Stimulated activated effector memory CD8-positive, alpha-beta T cell treated with anti-CD3 and anti-CD28 coated beads, Interleukin-12 subunit alpha, Interleukin-12 subunit beta, amount 100 ng/mL, for 72 hours (primary cell): Measurements from ENCODE around the gene SNRNP48.

Source experiments
- ATAC-seq: fragments of 150-1000 bp; cut with Tn5 transposase; 2 replicates; pipeline ENCODE4 v1.10.0; 2021
- DNase-seq, 2 donors: peaks; one replicate each; pipeline ENCODE4 v3.0.0; 2021 to 2022; ENCODE audit warnings: low spot score in 2 of 2
- H3K27ac Mint-ChIP-seq: one replicate; pipeline ENCODE4 v1.8.0; 2022; ENCODE audit warnings: mild to moderate bottlenecking, mixed read lengths
- H3K36me3 Mint-ChIP-seq: one replicate; pipeline ENCODE4 v1.8.0; 2022; ENCODE audit warnings: mild to moderate bottlenecking, mixed read lengths
- H3K4me1 Mint-ChIP-seq: one replicate; pipeline ENCODE4 v1.8.0; 2022; ENCODE audit warnings: mixed read lengths
- H3K4me3 Mint-ChIP-seq: one replicate; pipeline ENCODE4 v1.8.0; 2022; ENCODE audit warnings: mild to moderate bottlenecking, mixed read lengths
- H3K9me3 Mint-ChIP-seq: one replicate; pipeline ENCODE4 v1.8.0; 2022; ENCODE audit warnings: mixed read lengths

SNRNP48 gene

GRCh38 chr6:7554533-7555275, 35.3 kb upstream of the SNRNP48 start:
- DNase-seq: no peak
- H3K36me3 Mint-ChIP-seq: no peaks in the 10 kb centered on the region
- H3K9me3 Mint-ChIP-seq: no peaks in the 10 kb centered on the region
- ATAC-seq: no peak
- H3K4me1 Mint-ChIP-seq: no peaks in the 10 kb centered on the region
- no peak overlapping the region for H3K27ac Mint-ChIP-seq
- H3K4me3 Mint-ChIP-seq: no peak overlapping the region

DNA sequence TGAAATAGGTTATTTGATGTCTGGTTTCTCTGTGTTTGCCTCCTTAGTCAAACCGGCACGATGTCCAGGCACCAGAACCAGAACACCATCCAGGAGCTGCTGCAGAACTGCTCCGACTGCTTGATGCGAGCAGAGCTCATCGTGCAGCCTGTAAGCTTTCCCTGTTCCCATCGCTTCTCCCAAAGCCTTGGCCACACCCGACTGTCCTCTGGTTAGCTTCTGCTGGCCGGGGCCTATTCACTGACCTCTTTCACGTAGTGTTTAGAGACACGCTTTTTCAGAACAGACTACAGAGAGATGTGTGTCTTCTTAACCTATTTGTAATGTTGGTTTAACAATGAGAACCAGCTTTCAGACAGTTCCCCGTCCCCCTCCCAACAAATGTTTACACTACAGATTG, 34.3 kb upstream of the SNRNP48 start:
- no peak overlapping the region for H3K27ac Mint-ChIP-seq

DNA sequence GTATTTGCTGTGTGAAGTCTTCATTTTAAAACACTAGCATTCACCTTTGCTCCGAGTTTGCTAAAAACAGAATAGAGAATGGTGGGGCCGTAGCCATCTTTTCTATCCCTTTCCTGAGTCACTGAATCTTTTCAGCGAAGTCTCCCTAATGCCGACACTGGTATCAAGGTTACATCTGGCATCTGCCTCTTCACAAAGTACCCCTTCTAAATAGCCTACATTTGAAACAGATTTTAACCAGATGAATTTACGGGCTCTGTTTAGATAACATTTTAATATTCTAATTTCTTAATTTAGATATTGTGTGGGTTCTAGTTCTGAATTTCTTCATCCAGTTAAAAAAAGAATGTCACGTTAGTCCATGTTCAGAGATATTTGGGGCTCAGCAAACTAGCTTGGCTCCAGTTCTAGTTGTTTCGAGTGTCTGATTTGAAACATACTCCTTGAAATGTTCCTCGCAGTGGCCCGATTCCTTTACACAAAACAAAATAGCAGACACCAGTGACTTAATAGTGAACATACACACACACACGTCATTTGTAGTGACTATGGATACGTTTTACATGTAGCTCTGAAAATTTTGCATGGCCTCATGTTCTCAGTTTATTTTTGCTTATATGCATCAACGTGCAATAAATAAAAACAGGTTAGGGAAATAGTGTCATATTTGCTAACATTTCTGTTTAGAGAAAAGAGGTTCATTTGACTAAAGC, 33.4 kb upstream of the SNRNP48 start:
- ATAC-seq (no peak), DNase-seq (no peak)
- H3K4me1 Mint-ChIP-seq: no peaks in the 10 kb centered on the region
- no peak overlapping the region for H3K27ac Mint-ChIP-seq
- H3K9me3 Mint-ChIP-seq: no peaks in the 10 kb centered on the region
- H3K36me3 Mint-ChIP-seq: no peaks in the 10 kb centered on the region
- H3K4me3 Mint-ChIP-seq: no peak overlapping the region

More for the DNA sequence above, 34.3 kb upstream of the SNRNP48 start:
- no peak for ATAC-seq
- DNase-seq: no peak
- Mint-ChIP-seq H3K4me1 (no peaks in the 10 kb centered on the region), H3K4me3 (no peak overlapping the region), H3K9me3 (no peaks in the 10 kb centered on the region), H3K36me3 (no peaks in the 10 kb centered on the region)

- Mint-ChIP-seq H3K9me3 (no peaks in the 10 kb centered on the region), H3K4me3 (no peak overlapping the region), H3K36me3 (no peaks in the 10 kb centered on the region), H3K27ac (no peak overlapping the region), H3K4me1 (no peaks in the 10 kb centered on the region)
- no peak for DNase-seq
- no peak for ATAC-seq
Observed at GRCh38 chr6:7557652-7558051, 32.3 kb upstream of the SNRNP48 start.

- Mint-ChIP-seq H3K9me3 (no peaks in the 10 kb centered on the region), H3K4me1 (no peaks in the 10 kb centered on the region), H3K36me3 (no peaks in the 10 kb centered on the region), H3K4me3 (no peak overlapping the region), H3K27ac (no peak overlapping the region)
- ATAC-seq (no peak), DNase-seq (no peak)
Observed at GRCh38 chr6:7558781-7559180, 31.2 kb upstream of the SNRNP48 start.

- no peak overlapping the region for H3K4me3 Mint-ChIP-seq
- no peak overlapping the region for H3K27ac Mint-ChIP-seq
- ATAC-seq (no peak), DNase-seq (no peak)
- no peaks in the 10 kb centered on the region for H3K9me3 Mint-ChIP-seq
- no peaks in the 10 kb centered on the region for H3K4me1 Mint-ChIP-seq
- H3K36me3 Mint-ChIP-seq: no peaks in the 10 kb centered on the region
Observed at GRCh38 chr6:7559196-7559595, 30.8 kb upstream of the SNRNP48 start.

- Mint-ChIP-seq H3K36me3 (no peaks in the 10 kb centered on the region), H3K9me3 (no peaks in the 10 kb centered on the region), H3K4me1 (no peaks in the 10 kb centered on the region), H3K27ac (no peak overlapping the region), H3K4me3 (no peak overlapping the region)
- DNase-seq: no peak
- peak; percentile 44 for ATAC-seq
Observed at GRCh38 chr6:7559651-7560385, 30.2 kb upstream of the SNRNP48 start.

- Mint-ChIP-seq H3K4me3 (no peak overlapping the region), H3K9me3 (no peaks in the 10 kb centered on the region), H3K4me1 (no peaks in the 10 kb centered on the region), H3K27ac (no peak overlapping the region), H3K36me3 (no peaks in the 10 kb centered on the region)
- DNase-seq (no peak), ATAC-seq (no peak)
Observed at GRCh38 chr6:7561153-7561964, 28.6 kb upstream of the SNRNP48 start.

DNA sequence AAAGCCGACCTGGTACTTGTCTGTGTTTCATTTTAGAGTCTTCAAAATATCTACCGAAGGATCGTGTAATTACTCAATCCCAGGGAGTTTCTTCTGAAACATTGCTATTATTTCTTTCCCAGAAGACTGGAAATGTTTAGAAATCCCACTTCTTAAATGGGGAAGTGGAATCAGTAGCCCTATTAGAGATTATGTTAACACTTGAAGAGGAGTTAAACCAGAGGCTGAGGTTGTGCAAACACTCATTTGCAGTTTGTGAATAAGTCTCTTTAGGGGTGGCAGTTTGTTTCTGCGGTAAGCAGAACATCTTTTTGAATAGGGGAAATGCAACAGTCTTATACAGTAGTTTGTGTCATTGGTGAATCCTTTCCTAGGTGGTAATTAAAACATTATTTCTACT, 27.2 kb upstream of the SNRNP48 start:
- no peaks in the 10 kb centered on the region for H3K36me3 Mint-ChIP-seq
- H3K4me3 Mint-ChIP-seq: no peak overlapping the region
- no peaks in the 10 kb centered on the region for H3K4me1 Mint-ChIP-seq
- H3K9me3 Mint-ChIP-seq: no peaks in the 10 kb centered on the region
- no peak overlapping the region for H3K27ac Mint-ChIP-seq
- no peak for DNase-seq
- ATAC-seq: no peak

GRCh38 chr6:7566107-7566506, 23.9 kb upstream of the SNRNP48 start:
- no peak for ATAC-seq
- DNase-seq: no peak
- Mint-ChIP-seq H3K27ac (no peak overlapping the region), H3K36me3 (no peaks in the 10 kb centered on the region), H3K9me3 (no peaks in the 10 kb centered on the region), H3K4me3 (no peak overlapping the region), H3K4me1 (no peaks in the 10 kb centered on the region)

DNA sequence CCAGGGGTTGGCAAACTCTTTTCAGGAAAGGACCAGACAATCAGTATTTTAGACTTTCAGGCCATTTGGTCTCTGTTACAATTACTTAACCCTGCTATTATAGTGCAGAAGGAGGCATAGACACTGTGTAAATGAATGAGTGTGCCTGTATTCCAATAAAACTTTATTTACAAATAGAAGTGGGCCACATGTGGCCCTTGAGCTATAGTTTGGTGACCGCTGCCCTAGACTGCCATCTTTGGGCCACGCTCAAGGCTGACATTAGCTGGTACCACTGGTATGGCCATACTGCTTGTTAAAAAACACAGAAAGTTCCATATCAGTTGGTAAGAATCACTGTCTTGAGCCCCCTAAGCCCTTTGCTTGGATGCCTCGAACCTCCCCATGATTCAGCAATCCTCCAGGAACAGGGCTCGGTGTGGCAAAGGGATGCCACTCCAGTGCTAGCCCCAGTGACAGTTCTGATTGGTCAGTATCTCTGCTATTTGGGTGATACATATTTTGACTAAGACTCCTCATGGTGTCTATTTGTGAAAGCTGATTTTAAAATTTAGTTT, 23.3 kb upstream of the SNRNP48 start:
- Mint-ChIP-seq H3K36me3 (no peaks in the 10 kb centered on the region), H3K9me3 (no peaks in the 10 kb centered on the region), H3K4me3 (no peak overlapping the region), H3K4me1 (no peaks in the 10 kb centered on the region), H3K27ac (no peak overlapping the region)
- ATAC-seq (no peak), DNase-seq (no peak)

- ATAC-seq (no peak), DNase-seq (no peak)
- no peaks in the 10 kb centered on the region for H3K9me3 Mint-ChIP-seq
Observed at GRCh38 chr6:7568021-7568420, 22.0 kb upstream of the SNRNP48 start.

DNA sequence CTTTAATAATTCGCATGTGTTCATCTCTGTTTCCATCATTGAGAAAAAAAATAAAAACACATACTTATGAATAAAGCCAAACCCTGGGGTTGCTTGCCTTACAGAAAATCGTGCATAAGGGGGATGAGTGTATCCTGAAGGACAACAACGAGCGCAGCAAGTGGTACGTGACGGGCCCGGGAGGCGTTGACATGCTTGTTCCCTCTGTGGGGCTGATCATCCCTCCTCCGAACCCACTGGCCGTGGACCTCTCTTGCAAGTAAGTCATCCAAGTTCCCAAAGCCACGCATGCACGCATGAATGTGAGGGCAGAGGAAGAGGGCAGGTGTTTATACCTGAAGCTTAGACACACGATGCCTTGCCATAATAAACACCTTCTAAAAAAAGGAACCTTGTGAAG, 20.9 kb upstream of the SNRNP48 start:
- H3K9me3 Mint-ChIP-seq: no peaks in the 10 kb centered on the region
- H3K36me3 Mint-ChIP-seq: no peaks in the 10 kb centered on the region
- H3K4me1 Mint-ChIP-seq: no peaks in the 10 kb centered on the region
- no peak overlapping the region for H3K4me3 Mint-ChIP-seq
- DNase-seq (no peak), ATAC-seq (no peak)
- no peak overlapping the region for H3K27ac Mint-ChIP-seq

More at GRCh38 chr6:7568021-7568420, 22.0 kb upstream of the SNRNP48 start:
- Mint-ChIP-seq H3K4me1 (no peaks in the 10 kb centered on the region), H3K4me3 (no peak overlapping the region), H3K36me3 (no peaks in the 10 kb centered on the region), H3K27ac (no peak overlapping the region)

- no peak for DNase-seq
- no peak for ATAC-seq
- Mint-ChIP-seq H3K36me3 (no peaks in the 10 kb centered on the region), H3K27ac (no peak overlapping the region), H3K9me3 (no peaks in the 10 kb centered on the region), H3K4me3 (no peak overlapping the region), H3K4me1 (no peaks in the 10 kb centered on the region)
Observed at GRCh38 chr6:7572213-7572943, 17.6 kb upstream of the SNRNP48 start.
